Spleen (tissue), 7 donors: ENCODE results near the gene FAM89A.

Experiments used
- POLR2A ChIP-seq, 3 donors: fragments of 450-650 bp; IDR thresholded peaks; one replicate each; pipeline ENCODE4 v1.5.1; 2017; ENCODE audit warnings: antibody characterized with exemption in 3 of 3, mild to moderate bottlenecking in 1 of 3
- TF ChIP-seq, protein P1 (sequence below), 11 experiments: fragments of 200-600 bp in 7 of 11; fragments of 450-650 bp in 4 of 11; sonication (generic) in 4 of 11; IDR thresholded peaks in 8 of 11; conservative IDR thresholded peaks in 3 of 11; 1 replicate in 7 of 11; 2 replicates in 4 of 11; pipeline versions ENCODE4 v1.4.0 to v1.8.0; 2016 to 2021; ENCODE audit warnings: antibody characterized with exemption in 11 of 11, inconsistent platforms in 4 of 11, mild to moderate bottlenecking in 1 of 11
- donor health status: DM: no; HTN: no; CAD: no; lungs with moderate emphysema.
- donor health status: DM: no; HTN: no; CAD: no.
- donor health status: DM: no; HTN: no; CAD: no.

DNA sequence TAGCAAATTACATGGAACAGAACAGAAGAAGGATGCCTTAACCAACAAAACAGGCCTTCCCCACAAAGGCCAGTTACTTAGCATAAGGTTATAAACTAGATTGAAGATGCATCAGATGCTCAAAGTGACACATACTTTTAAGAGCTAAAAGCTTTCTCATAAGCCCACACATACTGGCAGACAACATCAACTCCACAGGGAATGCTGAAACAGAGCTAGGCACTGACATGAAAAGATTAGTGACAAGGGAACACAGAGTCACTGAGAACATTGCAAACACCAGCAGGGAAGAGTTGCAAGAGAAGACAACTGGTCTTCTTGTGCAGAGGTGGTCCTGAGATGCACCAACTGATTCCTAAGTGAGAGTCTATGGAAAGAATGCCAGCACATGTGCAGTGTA lies 68.3 kb downstream of the FAM89A start:
- no peak for TF ChIP-seq POLR2A (IDR thresholded peaks at IDR 0.05)
- TF ChIP-seq, protein P1, sequence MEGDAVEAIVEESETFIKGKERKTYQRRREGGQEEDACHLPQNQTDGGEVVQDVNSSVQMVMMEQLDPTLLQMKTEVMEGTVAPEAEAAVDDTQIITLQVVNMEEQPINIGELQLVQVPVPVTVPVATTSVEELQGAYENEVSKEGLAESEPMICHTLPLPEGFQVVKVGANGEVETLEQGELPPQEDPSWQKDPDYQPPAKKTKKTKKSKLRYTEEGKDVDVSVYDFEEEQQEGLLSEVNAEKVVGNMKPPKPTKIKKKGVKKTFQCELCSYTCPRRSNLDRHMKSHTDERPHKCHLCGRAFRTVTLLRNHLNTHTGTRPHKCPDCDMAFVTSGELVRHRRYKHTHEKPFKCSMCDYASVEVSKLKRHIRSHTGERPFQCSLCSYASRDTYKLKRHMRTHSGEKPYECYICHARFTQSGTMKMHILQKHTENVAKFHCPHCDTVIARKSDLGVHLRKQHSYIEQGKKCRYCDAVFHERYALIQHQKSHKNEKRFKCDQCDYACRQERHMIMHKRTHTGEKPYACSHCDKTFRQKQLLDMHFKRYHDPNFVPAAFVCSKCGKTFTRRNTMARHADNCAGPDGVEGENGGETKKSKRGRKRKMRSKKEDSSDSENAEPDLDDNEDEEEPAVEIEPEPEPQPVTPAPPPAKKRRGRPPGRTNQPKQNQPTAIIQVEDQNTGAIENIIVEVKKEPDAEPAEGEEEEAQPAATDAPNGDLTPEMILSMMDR (IDR thresholded peaks at IDR 0.05 in 8 of 11, conservative IDR thresholded peaks at IDR 0.05 in 3 of 11): no peak
